Mesenteric fat pad (tissue), 1 donor: ENCODE results near the gene GATA1. TPM values are rescaled to one million over a fixed set of nuclear protein-coding genes. Genes with fewer than 3 reads are reported as not detected.
"Not testable (repeated sequence)": the region's sequence is repeated elsewhere in the genome, so short reads cannot be mapped to it uniquely, and the experiment has no call there.

Source experiments
- DNase-seq: peaks from one replicate; pipeline ENCODE4 v3.0.0-alpha.2; 2020; ENCODE audit warnings: low spot score
- total RNA-seq: library from RNA; stranded (reverse); fragmentation: NEBNext Ultra II Directional; extraction: Animal tissue kit (Norgen Biotek cat#: 25700); gene quantifications from one replicate; pipeline ENCODE4 v1.2.1, GENCODE V29; 2021
- donor health status: DM: yes; HTN: yes; CAD: no.

Gene GATA1
- total RNA-seq, 1 donor from 2014 or later: not detected

GRCh38 chrX:48806081-48806480 lies 19.7 kb downstream of the GATA1 start:
- no peak for DNase-seq

GRCh38 chrX:48813644-48814043 lies 27.3 kb downstream of the GATA1 start:
- DNase-seq: no peak

GRCh38 chrX:48814722-48815121 lies 28.3 kb downstream of the GATA1 start:
- DNase-seq: no peak

DNA sequence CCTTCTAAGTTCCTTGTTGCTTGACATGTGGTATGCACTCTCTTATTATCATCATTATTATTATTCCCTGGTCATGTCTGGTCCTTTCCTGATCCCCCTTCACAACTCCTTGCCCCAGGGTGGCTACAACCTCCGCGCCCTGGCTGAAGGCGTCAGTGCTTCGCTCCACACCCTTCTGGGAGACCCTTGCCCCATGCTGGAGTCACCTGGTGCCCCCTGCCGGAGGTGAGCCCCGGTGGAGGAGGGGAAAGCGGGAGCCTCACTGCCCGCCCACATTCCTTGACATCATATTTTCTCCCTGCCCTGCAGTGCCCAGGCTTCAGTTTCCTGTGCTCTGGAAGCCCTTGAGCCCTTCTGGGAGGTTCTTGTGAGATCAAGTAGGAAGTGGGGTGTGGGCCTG lies 28.9 kb downstream of the GATA1 start:
- no peak for DNase-seq

DNA sequence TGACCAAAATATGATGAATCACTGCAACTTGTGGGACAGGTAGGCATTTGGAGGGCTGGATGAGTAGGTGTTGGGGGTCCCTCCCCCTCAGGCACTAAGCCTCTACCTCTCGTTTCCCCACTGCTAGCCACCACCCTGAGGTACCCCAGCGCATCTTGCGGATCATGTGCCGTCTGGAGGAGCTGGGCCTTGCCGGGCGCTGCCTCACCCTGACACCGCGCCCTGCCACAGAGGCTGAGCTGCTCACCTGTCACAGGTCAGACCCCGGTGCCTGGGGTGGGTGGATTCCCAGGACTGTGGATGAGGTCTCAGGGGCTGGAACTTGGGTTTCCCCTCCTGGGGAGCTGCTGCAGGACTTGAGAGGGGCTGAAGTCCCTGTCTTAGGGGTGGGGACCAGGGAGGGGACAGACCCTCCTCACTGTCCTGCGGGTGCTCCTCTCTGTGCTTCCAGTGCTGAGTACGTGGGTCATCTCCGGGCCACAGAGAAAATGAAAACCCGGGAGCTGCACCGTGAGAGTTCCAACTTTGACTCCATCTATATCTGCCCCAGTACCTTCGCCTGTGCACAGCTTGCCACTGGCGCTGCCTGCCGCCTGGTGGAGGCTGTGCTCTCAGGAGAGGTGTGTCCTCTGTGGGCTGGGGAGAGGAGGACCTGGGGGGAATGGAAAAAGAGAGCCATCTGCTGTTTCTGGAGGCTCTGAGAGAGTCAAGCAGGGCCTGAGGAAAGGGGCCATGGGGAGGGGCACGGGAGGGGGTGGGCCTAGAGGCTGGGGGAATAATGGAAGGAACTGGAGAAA lies 29.8 kb downstream of the GATA1 start:
- no peak for DNase-seq

DNA sequence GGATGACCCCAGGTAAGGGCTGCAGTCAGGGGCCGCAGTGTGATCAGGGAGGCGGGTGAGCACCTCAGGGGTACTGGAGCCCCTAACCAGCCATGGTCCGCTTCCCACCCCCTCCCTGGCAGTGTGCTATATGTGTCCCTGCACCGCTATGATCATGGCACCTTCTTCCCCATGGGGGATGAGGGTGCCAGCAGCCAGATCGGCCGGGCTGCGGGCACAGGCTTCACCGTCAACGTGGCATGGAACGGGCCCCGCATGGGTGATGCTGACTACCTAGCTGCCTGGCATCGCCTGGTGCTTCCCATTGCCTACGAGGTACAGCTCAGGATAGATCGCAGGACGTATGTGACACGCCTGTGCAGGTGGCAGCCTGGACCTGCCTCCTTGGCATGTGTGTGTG lies 31.7 kb downstream of the GATA1 start:
- DNase-seq: no peak

- DNase-seq: no peak
Observed at GRCh38 chrX:48818866-48819265, 32.5 kb downstream of the GATA1 start.

DNA sequence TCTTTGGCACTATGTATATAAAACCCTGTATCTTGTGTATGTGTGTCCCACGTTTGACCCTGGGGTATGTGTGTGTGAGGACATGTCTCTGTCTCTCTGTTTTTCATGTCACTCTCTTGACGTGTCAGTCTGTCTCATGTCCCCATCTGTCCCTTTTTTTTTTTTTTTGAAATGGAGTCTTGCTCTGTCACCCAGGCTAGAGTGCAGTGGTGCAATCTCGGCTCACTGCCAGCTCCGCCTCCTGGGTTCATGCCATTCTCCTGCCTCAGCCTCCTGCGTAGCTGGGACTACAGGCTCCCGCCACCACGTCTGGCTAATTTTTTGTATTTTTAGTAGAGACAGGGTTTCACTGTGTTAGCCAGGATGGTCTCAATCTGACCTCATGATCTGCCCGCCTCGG lies 33.0 kb downstream of the GATA1 start:
- DNase-seq: not testable (repeated sequence)

DNA sequence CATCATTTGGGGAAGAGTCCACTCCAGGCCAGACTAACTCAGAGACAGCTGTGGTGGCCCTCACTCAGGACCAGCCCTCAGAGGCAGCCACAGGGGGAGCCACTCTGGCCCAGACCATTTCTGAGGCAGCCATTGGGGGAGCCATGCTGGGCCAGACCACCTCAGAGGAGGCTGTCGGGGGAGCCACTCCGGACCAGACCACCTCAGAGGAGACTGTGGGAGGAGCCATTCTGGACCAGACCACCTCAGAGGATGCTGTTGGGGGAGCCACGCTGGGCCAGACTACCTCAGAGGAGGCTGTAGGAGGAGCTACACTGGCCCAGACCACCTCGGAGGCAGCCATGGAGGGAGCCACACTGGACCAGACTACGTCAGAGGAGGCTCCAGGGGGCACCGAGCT lies 36.7 kb downstream of the GATA1 start:
- no peak for DNase-seq

DNA sequence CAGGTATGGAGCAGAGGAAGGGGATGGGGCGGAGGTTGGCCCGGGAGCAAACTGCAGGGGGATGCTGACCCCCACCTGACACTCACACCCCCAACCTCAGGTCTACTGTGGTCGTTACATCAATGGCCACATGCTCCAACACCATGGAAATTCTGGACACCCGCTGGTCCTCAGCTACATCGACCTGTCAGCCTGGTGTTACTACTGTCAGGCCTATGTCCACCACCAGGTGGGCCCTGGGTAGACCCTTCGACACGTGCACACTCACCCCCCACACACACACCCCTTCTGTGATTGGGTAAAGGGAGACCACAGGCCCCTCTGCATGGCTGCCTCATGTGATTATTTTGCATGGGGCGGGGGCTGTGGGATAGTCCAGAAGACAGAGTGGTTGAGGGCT lies 37.7 kb downstream of the GATA1 start:
- DNase-seq: no peak

GRCh38 chrX:48826135-48826875 lies 39.9 kb downstream of the GATA1 start, which contains the start of gene ERAS:
ERAS (plus strand) TSS chrX:48826513; CDS start chrX:48829124, 2,611 bp downstream.
- no peak for DNase-seq

- no peak for DNase-seq
Observed at GRCh38 chrX:48826876-48827653, 40.7 kb downstream of the GATA1 start.

DNA sequence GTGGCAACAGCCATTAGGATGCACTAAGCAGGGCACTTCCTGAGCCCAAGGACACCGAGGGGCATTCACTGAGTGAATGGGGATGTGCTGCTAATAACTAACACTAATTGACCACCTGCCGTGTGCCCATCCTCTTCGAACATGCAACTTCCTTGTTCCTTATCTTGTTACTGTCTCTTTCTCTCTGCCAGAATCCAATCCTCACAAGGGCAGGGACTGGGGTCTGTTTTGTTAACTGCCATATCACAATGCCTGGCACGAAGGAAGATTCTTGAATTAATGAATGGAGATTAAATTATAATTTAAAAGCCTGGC lies 41.2 kb downstream of the GATA1 start:
- no peak for DNase-seq

GRCh38 chrX:48829016-48829735 lies 42.8 kb downstream of the GATA1 start:
- no peak for DNase-seq

- DNase-seq: no peak
Observed at GRCh38 chrX:48831136-48831908, 44.9 kb downstream of the GATA1 start.

DNA sequence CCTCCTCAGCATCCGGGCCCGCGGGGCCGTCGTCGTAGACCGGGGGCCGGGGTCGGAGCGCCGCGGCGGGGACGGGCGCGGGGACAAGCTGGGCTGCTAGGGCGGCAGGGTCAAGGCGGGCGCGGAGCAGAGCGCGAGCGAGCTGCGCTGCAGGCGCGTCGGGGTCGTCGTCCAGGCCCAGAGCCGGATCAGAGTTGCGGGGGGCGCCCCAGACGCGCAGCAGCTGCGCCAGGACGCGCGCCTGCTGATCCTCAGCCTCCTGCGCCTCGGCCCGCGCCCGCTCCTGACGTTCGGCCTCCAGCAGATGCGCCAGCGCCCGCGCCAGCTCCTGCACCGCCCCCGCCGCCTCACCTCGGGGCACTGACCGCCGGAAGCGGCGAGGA lies 45.5 kb downstream of the GATA1 start:
- no peak for DNase-seq

DNA sequence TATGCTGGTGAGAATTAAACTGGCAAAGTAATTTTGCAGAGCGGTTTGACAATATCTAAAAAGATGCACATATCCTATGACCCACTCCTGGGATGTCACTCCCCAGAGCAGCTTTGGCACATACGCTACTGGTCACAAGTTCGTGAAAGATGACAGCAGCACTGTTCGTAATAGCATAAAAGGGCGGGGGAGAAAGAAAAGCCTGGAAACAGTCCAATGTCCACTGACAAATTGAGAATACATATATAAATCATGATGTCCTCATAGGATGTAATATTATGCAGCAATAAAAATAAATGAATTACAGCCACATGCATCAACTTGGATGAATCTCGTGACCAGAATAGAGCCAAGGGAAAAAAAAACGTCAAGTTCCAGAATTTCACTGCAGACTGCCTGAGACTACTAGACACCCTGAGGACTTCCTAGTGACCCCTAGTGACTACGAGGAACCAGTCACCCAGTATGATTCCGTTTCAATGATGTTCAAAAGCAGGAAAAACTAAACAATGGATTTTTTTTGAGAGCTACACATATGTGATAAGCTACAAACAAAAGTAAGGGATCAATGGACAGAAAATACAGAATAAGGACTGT lies 47.2 kb downstream of the GATA1 start:
- no peak for DNase-seq

DNA sequence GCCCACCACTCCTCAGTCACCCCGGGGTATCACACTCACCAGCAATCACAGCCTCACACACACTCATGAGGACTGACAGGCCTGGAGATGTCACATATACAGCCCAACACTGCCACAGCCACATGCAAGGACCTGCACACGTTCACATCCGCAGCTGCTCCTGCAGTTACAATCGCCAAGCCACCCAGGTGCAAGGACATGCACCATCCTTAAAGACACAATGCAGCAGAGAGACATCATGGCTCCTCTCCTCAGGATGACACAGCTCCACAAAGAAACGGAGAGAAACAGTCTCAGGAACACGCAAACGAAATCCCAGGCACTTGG lies 48.0 kb downstream of the GATA1 start:
- no peak for DNase-seq

DNA sequence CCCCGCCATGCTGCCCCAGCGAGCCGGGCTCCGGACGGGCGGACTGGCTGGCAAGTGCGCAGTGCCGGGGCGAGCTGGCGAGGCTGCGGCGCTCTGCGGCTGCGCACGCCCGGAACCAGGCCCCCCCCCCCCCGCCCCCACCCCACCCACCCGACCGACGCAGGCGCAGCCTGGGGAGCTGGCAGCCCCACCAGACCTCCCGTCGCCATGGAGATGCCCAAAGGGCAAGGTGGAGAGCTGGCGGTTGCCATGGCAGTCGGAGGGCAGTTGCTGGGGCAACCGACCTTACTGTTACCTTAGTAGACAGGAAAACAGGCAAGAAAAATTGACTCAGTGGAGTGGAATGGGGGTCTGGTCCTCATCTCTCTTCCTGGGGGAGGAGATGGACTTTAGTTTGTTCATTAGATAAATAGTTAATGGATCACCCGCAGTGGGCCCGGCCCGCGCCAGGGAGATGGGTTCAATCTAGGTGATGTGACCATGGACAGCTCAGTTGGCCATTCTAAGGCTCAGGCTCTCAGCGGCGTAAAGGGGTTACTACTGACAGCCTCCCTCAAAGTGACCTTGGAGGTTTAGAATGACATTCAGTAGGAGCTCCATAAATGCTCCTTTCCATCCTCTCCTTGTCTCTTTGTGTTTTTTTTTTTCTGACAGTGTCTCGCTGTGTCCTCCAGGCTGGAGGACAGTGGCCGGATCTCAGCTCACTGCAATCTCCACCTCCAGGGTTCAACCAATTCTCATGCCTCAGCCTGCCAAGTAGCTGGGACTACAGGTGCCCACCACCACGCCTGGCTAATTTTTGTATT lies 49.3 kb downstream of the GATA1 start, which contains the start of gene PCSK1N:
PCSK1N (minus strand) TSS at position 87 of the 806 bp plus-strand sequence; CDS start at position 9, 78 bp downstream.
- DNase-seq: no peak
